ENCODE measurements around the gene BMPR1B. TPM values are rescaled to one million over a fixed set of nuclear protein-coding genes. Genes with fewer than 3 reads are reported as not detected.

The BMPR1B gene
- polyA plus RNA-seq, 2 of the 4 experiments (the other 2 are of a cell fraction): 6.4 to 21.2 TPM

GRCh38 chr4:95158626-95159025, 400.9 kb downstream of the BMPR1B start:
- no peak for FAIRE-seq
- H3K4me1 ChIP-seq: no peaks in the 10 kb centered on the region
- ChIA-PET CTCF (interaction anchor here (0.6 kb wide), 1 partner anchor 538 kb away, joined by 3 read pairs; no protein-coding TSS in a partner anchor), POLR2A (no interaction called here)
- 86% methylated on average over 2 of the region's 2 CpGs for WGBS (ENCODE audit: missing lambda C conversion rate)
- no peak overlapping the region for H3K27ac ChIP-seq
- no peaks in the 10 kb centered on the region for H3K9me3 ChIP-seq
- ATAC-seq: no peak
- no peak overlapping the region for H3K4me2 ChIP-seq
- TF ChIP-seq MAFK (IDR thresholded peaks at IDR 0.05; ENCODE audit: partially characterized antibody) (no peak), E2F6 (IDR thresholded peaks at IDR 0.05; ENCODE audit: borderline replicate concordance, low read depth) (no peak), ELK1 (IDR thresholded peaks at IDR 0.05; ENCODE audit: low read depth, low read length) (no peak), NR3C1 (IDR thresholded peaks at IDR 0.05) (no peak), POLR2AphosphoS2 (conservative IDR thresholded peaks at IDR 0.05; ENCODE audit: low read length) (no peak), JUN (IDR thresholded peaks at IDR 0.05) (no peak), EP300 (IDR thresholded peaks at IDR 0.05) (no peak), PBX3 (IDR thresholded peaks at IDR 0.05) (no peak), RFX5 (IDR thresholded peaks at IDR 0.05) (no peak), REST (IDR thresholded peaks at IDR 0.05) (no peak), TFCP2L1 (CRISPR knock-in tag; IDR thresholded peaks at IDR 0.05) (no peak), NFE2L2 (conservative IDR thresholded peaks at IDR 0.05; ENCODE audit: low read length) (no peak), HMGXB4 (CRISPR knock-in tag; IDR thresholded peaks at IDR 0.05; ENCODE audit: borderline replicate concordance) (no peak), HEYL (CRISPR knock-in tag; IDR thresholded peaks at IDR 0.05) (no peak)
- DNase-seq (ENCODE audit: low read depth in 1 of 2, low spot score in 1 of 2): no peak
- no peak overlapping the region for H3K4me3 ChIP-seq

GRCh38 chr4:95159384-95159783, 401.6 kb downstream of the BMPR1B start:
- FAIRE-seq: no peak
- no peak for DNase-seq (ENCODE audit: low read depth in 1 of 2, low spot score in 1 of 2)

More at GRCh38 chr4:95159384-95159783, 401.6 kb downstream of the BMPR1B start:
- no peak for TF ChIP-seq MAZ (IDR thresholded peaks at IDR 0.05; ENCODE audit: borderline replicate concordance, low read depth, low read length)
- TF ChIP-seq USF2 (IDR thresholded peaks at IDR 0.05): no peak
- TF ChIP-seq CTCF (IDR thresholded peaks at IDR 0.05): no peak
- TF ChIP-seq CHD2 (IDR thresholded peaks at IDR 0.05; ENCODE audit: low read length, partially characterized antibody): no peak
- H3K4me3 ChIP-seq: no peak overlapping the region
- no peaks in the 10 kb centered on the region for H3K4me1 ChIP-seq
- no peak for ATAC-seq
- POLR2A ChIA-PET: no interaction called here
- no peak overlapping the region for H3K27ac ChIP-seq
- H3K4me2 ChIP-seq: no peak overlapping the region
- WGBS (ENCODE audit: missing lambda C conversion rate): 93% methylated on average over 4 of the region's 4 CpGs
- no peaks in the 10 kb centered on the region for H3K9me3 ChIP-seq
- CTCF ChIA-PET: interaction anchor here (0.6 kb wide), 1 partner anchor 538 kb away, joined by 3 read pairs; no protein-coding TSS in a partner anchor
